ENCODE data around the gene MNAT1.
"Not testable (repeated sequence)": the region's sequence is repeated elsewhere in the genome, so short reads cannot be mapped to it uniquely, and the experiment has no call there.

The MNAT1 gene

GRCh38 chr14:60734465-60735242, at the start of gene MNAT1:
TSS of gene MNAT1 (plus strand) at chr14:60734761. CDS start at chr14:60734863, 102 bp downstream.
- DNase-seq (ENCODE audit: low read depth) = peak; percentile 88

- no peak for DNase-seq (ENCODE audit: low read depth)
Measured at GRCh38 chr14:60686865-60687264, 47.7 kb upstream of the MNAT1 start.

GRCh38 chr14:60691383-60692113, 43.0 kb upstream of the MNAT1 start:
- no peak for DNase-seq (ENCODE audit: low read depth)

- DNase-seq (ENCODE audit: low read depth) = no peak
Measured at GRCh38 chr14:60695327-60695726, 39.2 kb upstream of the MNAT1 start.

GRCh38 chr14:60700598-60700997, 34.0 kb upstream of the MNAT1 start:
- no peak for DNase-seq (ENCODE audit: low read depth)

- DNase-seq (ENCODE audit: low read depth) = no peak
Measured at GRCh38 chr14:60705100-60705499, 29.5 kb upstream of the MNAT1 start.

- no peak for DNase-seq (ENCODE audit: low read depth)
Measured at GRCh38 chr14:60707858-60708257, 26.7 kb upstream of the MNAT1 start.

- no peak for DNase-seq (ENCODE audit: low read depth)
Measured at GRCh38 chr14:60710494-60710893, 24.1 kb upstream of the MNAT1 start.

GRCh38 chr14:60713513-60713912, 21.0 kb upstream of the MNAT1 start:
- DNase-seq (ENCODE audit: low read depth) = no peak

GRCh38 chr14:60720391-60720790, 14.2 kb upstream of the MNAT1 start:
- DNase-seq (ENCODE audit: low read depth) = no peak

- DNase-seq (ENCODE audit: low read depth) = no peak
Measured at GRCh38 chr14:60720962-60721325, 13.6 kb upstream of the MNAT1 start.

GRCh38 chr14:60721326-60722106, 13.0 kb upstream of the MNAT1 start:
- DNase-seq (ENCODE audit: low read depth) = peak; percentile 80

GRCh38 chr14:60722107-60722356, 12.5 kb upstream of the MNAT1 start:
- DNase-seq (ENCODE audit: low read depth) = peak; percentile 52

GRCh38 chr14:60722357-60723115, 12.0 kb upstream of the MNAT1 start:
- peak; percentile 80 for DNase-seq (ENCODE audit: low read depth)

- DNase-seq (ENCODE audit: low read depth) = peak; percentile 69
Measured at GRCh38 chr14:60723116-60723906, 11.2 kb upstream of the MNAT1 start.

GRCh38 chr14:60723907-60724618, 10.5 kb upstream of the MNAT1 start, which contains the start of gene SIX4:
TSS of gene SIX4 (minus strand) at chr14:60724351. CDS start at chr14:60724074, 277 bp downstream.
- DNase-seq (ENCODE audit: low read depth) = peak; percentile 90

GRCh38 chr14:60731291-60731690, 3.3 kb upstream of the MNAT1 start:
- DNase-seq (ENCODE audit: low read depth) = not testable (repeated sequence)

GRCh38 chr14:60732840-60733483, 1.6 kb upstream of the MNAT1 start:
- no peak for DNase-seq (ENCODE audit: low read depth)

GRCh38 chr14:60735416-60735815, 855 bp downstream of the MNAT1 start:
- peak; percentile 27 for DNase-seq (ENCODE audit: low read depth)

GRCh38 chr14:60736494-60736893, 1.9 kb downstream of the MNAT1 start:
- peak; percentile 88 for DNase-seq (ENCODE audit: low read depth)
